ENCODE data around the gene INPP4B.

The INPP4B gene

GRCh38 chr4:142009751-142010150 is 836.4 kb downstream of the INPP4B start:
- no peak for DNase-seq (ENCODE audit: low spot score)
- Histone ChIP-seq H3K27ac (no peak overlapping the region), H3K4me3 (no peak overlapping the region)
- no peak for TF ChIP-seq CTCF (IDR thresholded peaks at IDR 0.05)

DNA sequence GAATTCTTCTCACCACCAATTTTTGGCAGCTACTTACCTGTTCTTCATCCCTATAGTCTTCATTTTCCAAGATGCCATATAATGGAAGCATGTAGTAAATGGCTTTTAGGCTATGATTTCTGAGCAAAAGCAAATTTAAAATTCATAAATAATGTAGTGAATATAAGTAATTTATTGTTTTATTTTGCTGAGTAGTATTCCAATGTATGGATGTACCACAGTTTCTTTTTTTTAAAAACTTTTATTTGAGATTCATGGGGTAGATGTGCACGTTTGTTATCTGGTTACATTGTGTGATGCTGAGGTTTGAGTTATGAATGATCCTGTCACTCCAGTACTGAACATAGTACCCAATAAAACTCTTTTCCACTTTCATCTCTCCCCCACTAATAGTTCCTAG is 840.6 kb downstream of the INPP4B start:
- H3K27ac ChIP-seq = no peak overlapping the region
- no peak overlapping the region for H3K4me3 ChIP-seq
- DNase-seq (ENCODE audit: low spot score) = no peak
- TF ChIP-seq CTCF (IDR thresholded peaks at IDR 0.05) = no peak

GRCh38 chr4:141999446-142000143 is 846.5 kb downstream of the INPP4B start:
- H3K27ac ChIP-seq = no peak overlapping the region
- no peak for TF ChIP-seq CTCF (IDR thresholded peaks at IDR 0.05)
- no peak for DNase-seq (ENCODE audit: low spot score)
- no peak overlapping the region for H3K4me3 ChIP-seq

DNA sequence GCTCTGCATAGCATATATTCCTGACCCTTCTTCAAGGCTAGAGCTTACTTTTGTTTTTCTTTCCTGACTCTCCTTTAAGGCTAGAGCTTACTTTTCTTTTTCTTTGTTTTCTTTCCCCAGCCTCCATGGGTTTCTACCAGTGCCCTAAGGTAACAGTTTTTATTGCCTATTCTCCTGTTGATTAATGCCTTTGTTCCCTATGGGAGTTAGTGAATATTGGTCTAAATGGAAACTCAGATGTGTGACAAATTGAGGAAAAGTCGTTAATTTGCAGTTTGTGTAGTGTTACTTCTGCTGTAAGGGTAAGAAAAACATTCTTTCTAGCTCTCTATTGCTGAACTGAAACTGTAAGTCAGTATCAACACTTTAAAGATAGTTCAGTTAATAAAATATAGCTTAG is 851.0 kb downstream of the INPP4B start:
- TF ChIP-seq CTCF (IDR thresholded peaks at IDR 0.05) = no peak

GRCh38 chr4:141977433-141977832 is 868.7 kb downstream of the INPP4B start:
- Histone ChIP-seq H3K27ac (no peak overlapping the region), H3K4me3 (no peak overlapping the region)
- no peak for TF ChIP-seq CTCF (IDR thresholded peaks at IDR 0.05)
- no peak for DNase-seq (ENCODE audit: low spot score)

More for the DNA sequence above, 851.0 kb downstream of the INPP4B start:
- H3K27ac ChIP-seq = no peak overlapping the region
- DNase-seq (ENCODE audit: low spot score) = no peak
- H3K4me3 ChIP-seq = no peak overlapping the region

Data from coronary artery (tissue), 2 donors.